Superior temporal gyrus (tissue), 1 donor: ENCODE measurements around the gene TXN2.
"Not testable (repeated sequence)": the region's sequence is repeated elsewhere in the genome, so short reads cannot be mapped to it uniquely, and the experiment has no call there.

Experiments used
- DNase-seq: peaks from one replicate; pipeline ENCODE4 v3.0.0-alpha.2; 2016; ENCODE audit errors: extremely low spot score

TXN2 gene

DNA sequence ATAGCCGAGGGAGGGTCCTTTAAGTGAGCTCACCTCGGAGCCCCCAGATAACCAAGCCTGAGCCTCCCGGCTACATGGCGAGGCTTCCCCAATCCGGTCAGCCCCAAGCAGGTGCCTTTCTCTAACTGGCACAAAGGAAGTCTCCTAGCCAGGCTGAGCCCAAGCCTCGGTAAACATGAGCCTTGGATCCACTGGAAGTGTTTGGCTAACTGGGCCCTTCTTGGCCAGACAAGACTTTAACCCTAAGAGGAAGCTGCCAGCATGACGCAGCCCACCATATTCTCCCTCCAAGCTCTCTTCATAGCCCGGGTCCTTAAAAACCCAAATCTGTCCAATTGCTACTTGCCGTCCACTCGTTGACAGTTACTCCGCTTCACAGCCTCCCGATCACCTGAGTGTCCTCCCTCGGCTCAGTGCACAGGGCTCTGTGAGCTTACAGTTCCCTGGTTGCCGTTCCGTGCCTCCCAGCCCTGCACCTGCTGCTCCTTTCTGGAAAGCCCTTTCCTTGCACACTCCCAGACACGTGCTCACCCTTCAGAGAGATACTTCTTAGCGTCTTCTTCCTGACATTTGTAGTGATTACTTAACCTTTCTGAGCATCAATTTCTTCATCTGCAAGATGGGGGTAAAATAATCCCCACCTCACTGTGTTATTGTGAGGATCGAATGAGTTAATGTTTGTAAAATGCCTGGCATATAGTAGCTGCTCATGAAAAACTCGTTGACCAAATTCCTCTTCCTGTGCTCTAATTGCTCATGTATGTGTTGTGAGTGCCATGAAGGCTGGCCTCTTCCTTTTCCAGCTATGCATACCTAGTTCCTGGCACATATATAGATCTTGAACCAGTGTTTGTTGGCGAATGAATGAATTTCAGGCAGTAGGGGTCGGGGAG lies 25.6 kb downstream of the TXN2 start:
- DNase-seq, result no peak

DNA sequence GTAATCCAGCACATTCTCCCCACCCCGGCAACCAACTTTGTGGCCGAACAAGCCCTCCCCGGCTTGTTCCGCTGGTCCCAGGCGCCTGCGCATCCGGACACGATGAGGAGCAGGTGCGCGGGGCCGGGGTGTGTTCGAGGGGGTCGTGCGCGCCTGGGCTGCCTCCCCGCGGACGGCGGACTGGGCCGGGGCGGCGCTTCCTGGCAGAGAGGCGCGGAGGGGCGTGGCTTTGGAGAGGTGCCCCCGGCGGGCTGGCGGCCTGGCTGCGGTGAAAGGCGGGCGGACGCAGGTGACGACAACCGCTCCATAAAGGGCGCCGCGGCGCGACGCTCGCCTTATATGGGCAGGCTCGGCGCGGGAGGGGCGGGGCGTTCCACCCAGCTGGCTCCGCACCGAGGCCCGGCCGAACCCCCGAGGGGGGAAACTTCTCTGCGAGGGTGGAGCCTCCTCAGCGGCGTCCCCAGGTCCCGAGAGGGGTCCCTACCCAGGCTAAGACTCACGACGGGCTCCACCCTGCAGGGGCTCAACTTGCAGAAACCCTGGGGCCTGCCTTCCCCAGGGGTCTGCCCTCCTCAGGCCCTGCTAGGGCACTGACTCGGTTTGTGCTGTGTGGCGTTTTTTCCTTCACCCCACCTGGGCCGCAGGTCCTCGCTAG lies 26.4 kb downstream of the TXN2 start:
- peak; percentile 68 for DNase-seq

DNA sequence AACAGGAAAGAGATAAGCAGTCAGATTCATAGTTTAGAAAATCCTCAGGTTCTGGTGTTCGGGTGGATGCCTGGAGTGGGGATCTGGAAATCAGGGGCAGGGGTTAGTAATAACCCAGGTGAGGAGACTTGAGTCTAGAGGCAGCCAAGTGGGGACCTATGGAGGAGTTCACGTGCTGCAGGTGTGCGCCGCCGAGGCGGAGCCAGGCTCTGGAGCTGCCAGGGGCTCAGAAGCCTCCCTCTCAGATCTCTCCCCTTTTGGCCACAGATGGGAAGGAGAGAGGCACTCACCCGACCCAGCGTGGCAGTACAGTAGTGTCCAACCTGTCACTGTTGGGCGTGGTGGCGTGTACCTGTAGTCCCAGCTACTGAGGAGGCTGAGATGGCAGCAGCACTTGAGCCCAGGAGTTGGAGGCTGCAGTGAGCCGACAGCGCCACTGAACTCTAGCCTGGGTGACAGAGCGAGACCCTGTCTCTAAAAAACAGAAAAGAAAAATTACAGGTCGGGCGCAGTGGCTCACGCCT lies 27.5 kb downstream of the TXN2 start:
- DNase-seq, result no peak

DNA sequence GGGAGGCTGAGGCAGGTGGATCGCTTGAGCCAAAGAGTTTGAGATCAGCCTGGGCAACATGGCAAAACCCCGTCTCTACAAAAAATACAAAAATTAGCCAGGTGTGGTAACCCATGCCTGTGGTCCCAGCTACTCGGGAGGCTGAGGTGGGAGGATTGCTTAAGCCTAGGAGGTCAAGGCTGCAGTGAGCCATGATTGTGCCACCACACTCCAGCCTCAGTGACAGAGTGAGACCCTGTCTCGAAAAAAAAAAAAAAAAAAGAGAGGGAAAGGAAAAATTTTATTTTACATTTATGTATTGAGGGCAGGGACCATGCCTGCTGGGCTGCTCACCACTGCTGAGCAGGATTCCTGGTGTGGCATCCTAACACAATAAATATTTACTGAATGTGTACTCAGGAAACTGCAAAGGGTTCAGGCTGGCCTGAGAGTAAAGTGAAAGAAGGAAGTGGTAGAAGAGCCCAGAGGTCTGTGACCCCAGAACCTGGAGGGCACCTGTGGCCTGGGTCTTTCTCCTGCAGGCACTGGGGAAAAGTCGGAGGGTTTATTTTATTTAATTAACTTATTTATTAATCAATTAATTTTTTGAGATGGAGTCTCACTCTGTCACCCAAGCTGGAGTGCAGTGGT lies 28.3 kb downstream of the TXN2 start:
- not testable (repeated sequence) for DNase-seq

DNA sequence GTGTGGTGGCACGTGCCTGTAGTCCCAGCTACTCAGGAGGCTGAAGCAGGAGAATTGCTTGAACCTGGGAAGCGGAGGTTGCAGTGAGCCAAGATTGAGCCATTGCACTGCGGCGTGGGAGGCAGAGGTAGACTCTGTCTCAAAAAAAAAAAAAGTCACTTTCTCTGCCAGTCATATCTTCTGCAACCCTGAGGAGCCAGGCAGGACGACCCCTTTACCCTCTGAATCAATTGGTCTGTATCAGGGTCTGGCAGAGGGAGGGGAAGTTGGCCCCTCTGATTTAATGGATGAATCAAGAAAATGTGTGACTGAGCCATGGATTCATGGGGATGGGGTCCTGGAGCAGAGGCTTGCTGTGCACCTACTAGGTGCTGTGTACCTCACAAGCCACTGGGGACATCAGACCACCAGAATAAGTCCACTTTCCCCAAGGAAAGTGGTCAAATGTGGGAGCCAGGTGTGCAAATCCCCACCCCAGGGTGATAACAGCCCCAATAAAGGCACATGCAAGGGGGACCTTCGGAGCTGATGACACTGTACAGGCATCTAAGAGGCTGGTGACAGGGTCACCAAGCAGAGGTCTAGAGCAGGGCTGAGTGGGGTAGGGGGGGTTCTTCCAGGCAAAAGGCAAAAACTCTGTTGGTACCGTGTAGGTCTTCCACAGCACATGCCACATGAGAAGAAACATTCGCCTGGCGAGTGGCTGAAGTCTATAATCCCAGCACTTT lies 29.0 kb downstream of the TXN2 start:
- DNase-seq, result no peak

DNA sequence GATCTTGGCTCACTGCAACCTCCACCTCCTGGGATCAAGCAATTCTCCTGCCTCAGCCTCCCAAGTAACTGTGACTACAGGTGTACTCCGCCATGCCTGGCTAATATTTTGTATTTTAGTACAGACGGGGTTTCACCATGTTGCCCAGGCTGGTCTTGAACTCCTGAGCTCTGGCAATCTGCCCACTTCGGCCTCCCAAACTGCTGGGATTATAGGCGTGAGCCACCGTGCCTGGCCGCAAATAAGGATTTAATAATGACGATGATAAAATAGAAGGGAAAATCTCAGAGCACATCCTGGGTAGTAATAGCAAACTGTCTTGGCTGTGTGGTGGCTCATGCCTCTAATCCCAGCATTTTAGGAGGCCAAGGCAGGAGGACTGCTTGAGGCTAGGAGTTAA lies 30.5 kb downstream of the TXN2 start:
- DNase-seq, result not testable (repeated sequence)

DNA sequence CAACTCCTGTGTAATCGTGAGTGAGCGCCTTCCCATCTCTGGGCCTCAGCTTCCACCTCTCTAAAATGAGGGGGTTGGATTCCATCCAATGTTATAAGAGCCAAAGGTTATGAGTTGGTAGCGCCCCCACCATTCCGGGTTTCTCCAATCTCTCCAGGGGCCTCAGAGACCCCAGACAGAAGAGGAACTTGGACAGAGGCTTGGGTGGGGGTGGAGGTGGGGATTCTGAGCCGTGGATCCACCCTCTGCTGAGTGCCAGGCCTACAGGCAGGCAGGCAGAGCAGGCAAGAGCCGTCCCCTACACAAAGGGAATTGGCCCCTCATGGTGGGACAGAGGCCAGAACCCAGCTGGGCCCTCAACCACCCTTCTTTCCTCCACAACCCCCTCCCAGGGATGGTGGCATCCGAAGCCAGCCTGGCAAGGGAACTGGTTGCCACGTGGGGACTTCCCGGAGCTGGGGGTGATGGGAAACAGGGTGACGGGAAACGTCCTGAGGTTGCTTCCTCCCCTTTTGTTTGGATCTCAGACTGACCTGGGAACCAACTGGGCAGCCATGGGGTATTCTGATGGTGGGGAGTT lies 31.8 kb downstream of the TXN2 start:
- no peak for DNase-seq

DNA sequence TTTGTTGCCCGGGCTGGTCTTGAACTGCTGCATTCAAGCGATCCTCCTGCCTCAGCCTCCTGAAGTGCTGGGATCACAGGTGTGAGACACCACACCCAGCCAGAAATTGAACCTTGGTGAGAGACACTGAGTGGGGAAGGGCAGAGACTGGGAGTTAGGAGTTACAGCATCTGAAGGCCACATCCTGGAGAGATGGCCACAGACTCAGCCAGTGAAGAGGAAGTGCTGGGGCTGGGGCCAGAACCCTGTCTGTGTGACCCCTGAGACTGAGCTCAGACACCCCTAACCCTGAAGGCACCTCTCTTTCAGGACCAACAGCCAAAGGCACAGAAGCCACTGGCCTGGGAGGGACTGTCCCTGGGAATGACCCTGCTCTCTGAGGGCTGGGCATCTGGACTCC lies 33.8 kb downstream of the TXN2 start:
- DNase-seq, result no peak

DNA sequence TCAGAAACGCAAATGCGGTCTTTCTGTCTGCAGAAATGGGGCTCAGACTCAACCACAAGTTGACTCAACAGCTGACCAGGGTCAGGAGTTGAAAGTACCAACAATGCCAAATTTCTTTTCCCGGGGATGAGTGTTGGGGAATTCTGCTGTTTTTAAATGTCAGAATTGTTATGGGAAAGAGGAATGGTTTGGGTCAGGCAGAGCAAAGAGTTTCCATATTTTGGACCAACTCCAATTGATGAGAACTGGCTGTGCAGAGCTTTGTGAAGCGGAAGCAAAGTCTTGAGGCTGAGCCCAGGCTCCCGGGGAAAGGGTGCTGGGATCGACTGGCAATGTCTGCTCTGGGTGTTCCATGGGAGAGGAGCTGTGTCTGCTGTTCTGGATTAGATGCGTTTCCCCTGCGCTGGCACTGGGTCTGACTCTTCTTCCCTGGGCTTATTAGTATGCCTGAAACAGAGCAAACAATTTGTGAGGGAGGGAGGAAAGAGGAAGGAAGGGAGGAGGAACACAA lies 36.2 kb downstream of the TXN2 start:
- DNase-seq, result no peak

DNA sequence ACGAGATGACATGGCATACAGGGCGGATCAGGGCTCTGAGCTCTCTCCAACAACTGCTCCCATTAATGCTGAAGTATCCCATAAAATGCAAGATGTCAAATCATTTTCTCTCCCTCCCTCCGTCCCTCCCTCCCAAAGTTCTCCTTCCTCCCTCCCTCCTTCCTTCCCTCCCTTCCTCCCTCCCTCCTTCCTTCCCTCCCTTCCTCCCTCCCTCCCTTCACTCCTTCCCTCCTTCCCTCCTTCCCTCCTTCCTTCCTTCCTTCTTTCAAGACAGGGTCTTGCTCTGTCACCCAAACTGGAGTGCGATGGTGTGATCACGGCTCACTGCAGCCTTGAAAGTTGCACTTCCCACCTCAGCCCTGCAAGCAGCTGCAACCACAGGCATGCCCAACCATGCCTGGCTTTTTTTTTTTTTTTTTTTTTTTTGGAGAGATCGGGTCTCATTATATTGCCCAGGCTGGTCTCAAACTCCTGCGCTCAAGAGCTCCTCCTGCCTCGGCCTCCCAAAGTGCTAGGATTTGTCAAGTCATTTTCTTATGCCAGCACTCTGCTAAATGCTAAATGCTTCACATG lies 38.2 kb downstream of the TXN2 start:
- no peak for DNase-seq

DNA sequence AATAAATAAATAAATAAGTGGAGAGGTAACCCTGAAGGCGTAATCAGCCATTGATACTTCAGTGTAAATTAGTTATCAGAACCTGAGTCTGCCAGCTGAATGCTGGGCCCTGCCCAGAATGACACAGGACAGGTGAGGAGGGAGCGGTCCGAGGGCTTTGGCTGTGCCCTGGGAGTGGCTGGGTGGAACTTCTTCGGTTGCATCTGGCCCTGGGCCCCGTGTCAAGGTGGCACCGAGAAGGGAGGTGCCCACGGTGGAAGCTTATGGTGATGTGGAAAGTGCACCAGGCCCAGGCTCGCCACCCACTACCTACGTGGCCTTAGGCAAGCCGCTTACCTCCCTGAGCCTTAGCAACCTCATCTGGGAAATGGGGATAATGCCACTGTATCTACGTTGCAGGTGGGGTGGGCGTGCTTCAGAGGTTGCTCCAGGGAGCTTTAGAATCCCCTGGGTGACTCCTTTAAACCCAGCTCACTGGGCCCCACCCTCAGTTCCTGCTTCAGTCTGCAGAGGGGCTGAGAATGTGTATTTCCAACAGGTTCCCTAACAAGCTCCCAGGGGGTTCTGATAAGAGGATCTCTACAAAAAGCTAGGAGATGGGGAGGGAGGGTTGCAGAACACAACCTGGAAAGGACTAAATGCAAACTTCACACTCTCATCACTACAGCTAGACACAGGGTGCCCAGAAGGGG lies 38.8 kb downstream of the TXN2 start:
- no peak for DNase-seq

DNA sequence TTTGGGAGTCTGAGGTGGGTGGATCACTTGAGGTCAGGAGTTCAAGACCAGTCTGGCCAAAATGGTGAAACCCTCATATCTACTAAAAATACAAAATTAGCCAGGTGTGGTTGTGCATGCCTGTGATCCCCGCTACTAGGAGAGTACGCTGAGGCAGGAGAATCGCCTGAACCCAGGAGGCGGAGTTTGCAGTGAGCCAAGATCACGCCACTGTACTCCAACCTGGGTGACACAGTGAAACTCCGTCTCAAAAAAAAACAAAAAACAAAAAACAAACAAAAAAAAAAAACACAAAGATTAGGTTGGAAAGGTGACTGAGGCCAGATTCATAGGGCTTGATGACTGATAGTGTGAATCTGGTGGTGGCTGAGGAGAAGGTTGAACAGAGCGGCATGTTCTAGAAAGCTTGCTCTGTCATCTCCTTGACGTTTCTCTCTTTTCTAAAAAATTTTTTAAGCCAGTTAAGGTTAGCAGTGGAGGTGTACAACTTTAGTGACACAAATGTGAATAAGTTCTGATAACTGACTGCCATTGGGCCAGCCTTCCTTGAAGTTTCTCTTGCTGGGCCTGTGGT lies 40.9 kb downstream of the TXN2 start:
- DNase-seq, result no peak

DNA sequence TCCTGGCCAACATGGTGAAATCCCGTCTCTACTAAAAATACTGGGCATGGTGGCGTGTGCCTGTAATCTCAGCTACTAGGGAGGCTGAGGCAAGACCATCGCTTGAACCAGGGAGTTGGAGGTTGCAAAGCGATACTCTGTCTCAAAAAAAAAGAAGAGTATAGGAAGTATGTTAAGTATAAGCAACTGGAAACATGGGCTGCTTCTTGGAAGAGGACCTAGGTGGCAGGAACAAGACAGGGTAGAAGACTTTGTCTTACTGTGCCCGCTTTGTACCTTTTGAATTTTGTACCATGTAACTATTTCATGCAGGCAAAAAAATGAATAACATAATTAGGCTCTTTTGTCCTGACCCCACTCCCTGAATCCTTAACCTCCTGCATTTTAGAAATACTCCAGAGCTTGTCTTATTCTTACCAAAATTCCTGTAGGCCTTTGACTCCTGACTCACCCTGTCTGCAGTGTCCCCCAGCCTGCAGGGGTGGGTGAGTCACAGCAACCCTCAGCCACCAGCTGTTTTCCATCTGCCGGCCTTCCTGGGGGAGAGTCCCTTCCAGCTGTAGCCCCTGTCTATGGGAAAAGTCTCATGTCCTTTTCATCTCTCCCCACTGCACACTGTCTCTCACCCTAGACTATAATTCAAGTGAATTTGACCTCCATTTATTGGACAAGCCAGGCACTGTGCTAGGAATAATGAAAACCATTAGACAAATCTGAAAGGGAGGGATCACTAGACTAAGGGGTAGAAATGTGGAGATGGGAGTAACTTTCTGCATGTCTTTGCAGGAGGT lies 41.8 kb downstream of the TXN2 start:
- no peak for DNase-seq

DNA sequence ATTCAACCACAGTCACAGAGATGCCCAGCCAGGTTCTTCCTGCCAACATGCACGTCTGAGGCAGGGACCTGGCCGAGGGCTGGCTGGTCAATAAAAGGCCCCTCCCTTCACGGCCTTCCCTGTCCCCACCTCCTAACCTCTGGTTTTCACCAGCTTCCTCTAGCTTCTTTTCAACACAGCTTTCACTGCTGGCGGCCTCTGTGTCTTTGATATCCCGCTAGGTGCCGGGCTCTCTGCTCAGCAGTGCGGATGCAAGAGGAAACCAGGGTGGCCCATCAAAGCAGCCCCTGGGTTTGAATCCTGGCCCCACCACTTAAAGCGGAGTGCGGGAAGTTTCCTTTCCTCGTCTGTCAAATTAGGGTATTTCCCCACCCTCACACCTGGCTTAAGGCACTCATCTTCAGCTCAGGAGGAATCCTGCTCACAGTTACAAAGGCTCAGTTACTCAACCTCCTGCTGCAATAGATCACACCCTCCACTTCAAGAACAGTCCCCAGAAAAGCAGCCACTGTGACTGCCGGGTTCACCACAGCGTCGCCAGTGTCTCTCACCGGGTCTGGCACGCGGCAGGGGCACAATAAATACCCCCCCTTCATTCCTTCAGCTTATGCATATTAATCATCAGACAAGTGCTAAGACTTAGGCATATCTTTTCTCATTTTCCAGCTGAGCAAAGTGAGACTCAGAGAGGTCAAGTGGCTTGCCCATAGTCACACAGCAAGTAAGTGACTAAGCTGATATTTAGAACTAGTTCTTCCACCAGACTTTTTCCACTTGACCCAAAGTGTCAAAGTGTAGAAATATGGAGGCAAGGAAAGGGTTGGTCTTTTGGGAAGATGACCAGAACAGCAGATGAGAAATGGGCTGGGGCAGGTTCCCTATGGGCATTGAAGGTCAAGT lies 45.7 kb downstream of the TXN2 start:
- DNase-seq, result no peak

DNA sequence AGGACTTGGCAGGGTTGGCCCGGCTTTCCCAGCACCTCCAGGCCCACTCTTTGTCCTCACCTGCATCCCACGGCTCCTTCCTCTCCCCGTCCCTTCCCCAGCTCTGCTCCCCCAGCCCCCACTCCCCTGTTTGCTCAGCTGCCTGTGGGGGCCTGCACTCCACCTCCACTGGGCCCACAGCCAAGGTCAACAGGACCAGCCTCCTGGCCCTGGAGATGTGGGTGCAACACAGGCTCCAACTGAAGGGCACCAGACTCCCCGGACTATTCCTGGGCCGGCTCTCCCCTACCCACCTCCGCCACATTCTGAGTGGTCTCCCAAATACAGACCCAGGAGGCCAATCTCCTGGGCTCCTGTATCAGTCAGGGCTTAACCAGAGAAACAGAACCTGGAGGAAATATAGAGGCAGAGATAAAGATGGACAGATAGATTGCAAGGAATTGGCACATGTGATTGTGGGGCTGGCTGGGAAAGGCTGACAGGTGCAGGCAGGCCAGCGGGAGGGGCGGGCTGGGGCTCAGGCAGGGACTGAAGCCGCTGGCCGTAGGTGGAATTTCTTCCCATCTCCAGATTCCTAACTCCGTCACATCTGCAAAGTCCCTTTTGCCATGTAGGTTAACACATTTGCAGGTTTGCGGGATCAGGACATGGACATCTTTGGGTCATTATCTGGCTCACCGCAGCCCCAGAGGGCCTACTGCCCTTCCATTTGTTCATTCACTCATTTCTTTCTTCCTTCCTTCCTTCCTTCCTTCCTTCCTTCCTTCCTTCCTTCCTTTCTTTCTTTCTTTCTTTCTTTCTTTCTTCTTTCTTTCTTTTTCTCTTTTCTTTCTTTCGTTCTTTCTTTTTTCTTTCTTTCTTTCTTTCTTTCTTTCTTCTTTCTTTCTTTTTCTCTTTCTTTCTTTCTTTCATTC lies 47.9 kb downstream of the TXN2 start:
- no peak for DNase-seq

DNA sequence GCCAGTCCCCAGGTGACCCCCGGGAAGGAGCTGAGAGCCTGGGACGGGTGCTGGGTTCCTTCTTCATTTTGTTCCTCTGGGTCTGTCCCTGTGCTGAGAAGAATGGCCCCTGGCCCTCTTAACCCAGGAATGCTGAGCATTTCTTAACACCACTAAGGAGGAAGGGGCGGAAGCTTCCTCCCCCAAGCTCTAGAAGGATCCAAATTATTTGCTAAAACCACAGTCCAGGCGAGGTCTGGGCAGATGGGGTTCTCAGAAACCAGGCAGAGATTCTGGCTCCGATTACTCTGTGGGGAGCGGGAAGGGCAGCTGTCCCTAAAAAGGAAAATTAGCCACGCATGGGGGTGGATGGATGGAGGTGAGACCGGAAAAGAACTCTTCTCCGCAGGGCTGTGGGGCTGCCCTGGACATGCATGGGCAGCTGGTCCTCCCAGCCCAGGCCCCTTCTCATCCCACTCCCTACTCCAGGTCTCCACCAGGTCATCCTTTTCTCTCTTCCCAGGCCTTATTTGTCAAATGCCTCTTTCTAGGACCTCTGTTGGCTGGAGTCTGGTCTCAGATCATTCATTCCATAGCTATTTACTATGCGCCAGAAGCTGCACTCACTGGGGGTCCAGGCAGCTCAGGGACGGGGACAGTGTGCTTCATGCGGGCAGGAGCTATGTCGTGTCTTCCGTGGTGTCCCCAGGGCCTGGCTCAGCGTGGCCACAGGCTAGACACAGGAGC lies 48.7 kb downstream of the TXN2 start:
- DNase-seq, result no peak
